Measurements from ENCODE around the gene HOXA3. TPM values are rescaled to one million over a fixed set of nuclear protein-coding genes. Genes with fewer than 3 reads are reported as not detected.

HOXA3 gene
- total RNA-seq, 1 donor from 2014 or later: not detected

GRCh38 chr7:27119412-27119911 is 32.9 kb downstream of the HOXA3 start:
- FAIRE-seq: no peak
- no peak for DNase-seq (ENCODE audit: low spot score in 2 of 2)

- FAIRE-seq (no peak), DNase-seq (ENCODE audit: low spot score in 2 of 2) (no peak)
These were observed 33.8 kb downstream of the HOXA3 start for GRCh38 chr7:27118580-27118979.

GRCh38 chr7:27117887-27118491 is 34.4 kb downstream of the HOXA3 start:
- DNase-seq (ENCODE audit: low spot score in 2 of 2): no peak
- FAIRE-seq: no peak

- DNase-seq (ENCODE audit: low spot score in 2 of 2) (no peak), FAIRE-seq (no peak)
These were observed 35.2 kb downstream of the HOXA3 start for GRCh38 chr7:27116962-27117886.

- no peak for DNase-seq (ENCODE audit: low spot score in 2 of 2)
- no peak for FAIRE-seq
These were observed 36.1 kb downstream of the HOXA3 start for GRCh38 chr7:27116031-27116961.

- no peak for DNase-seq (ENCODE audit: low spot score in 2 of 2)
- no peak for FAIRE-seq
These were observed 37.0 kb downstream of the HOXA3 start for GRCh38 chr7:27115221-27116026.

- no peak for DNase-seq (ENCODE audit: low spot score in 2 of 2)
- no peak for FAIRE-seq
These were observed 37.5 kb downstream of the HOXA3 start for GRCh38 chr7:27114881-27115220.

GRCh38 chr7:27113991-27114769 is 38.2 kb downstream of the HOXA3 start:
- DNase-seq (ENCODE audit: low spot score in 2 of 2): no peak
- no peak for FAIRE-seq

GRCh38 chr7:27112955-27113949 is 39.1 kb downstream of the HOXA3 start:
- FAIRE-seq: no peak
- no peak for DNase-seq (ENCODE audit: low spot score in 2 of 2)

GRCh38 chr7:27112361-27112760 is 40.0 kb downstream of the HOXA3 start:
- FAIRE-seq (no peak), DNase-seq (ENCODE audit: low spot score in 2 of 2) (no peak)

- FAIRE-seq (no peak), DNase-seq (ENCODE audit: low spot score in 2 of 2) (no peak)
These were observed 40.6 kb downstream of the HOXA3 start for GRCh38 chr7:27111751-27112277.

- no peak for FAIRE-seq
These were observed 41.2 kb downstream of the HOXA3 start for GRCh38 chr7:27111042-27111750.

GRCh38 chr7:27110186-27111031 is 42.0 kb downstream of the HOXA3 start:
- FAIRE-seq (no peak), DNase-seq (ENCODE audit: low spot score in 2 of 2) (no peak)

More at GRCh38 chr7:27111042-27111750, 41.2 kb downstream of the HOXA3 start:
- no peak for DNase-seq (ENCODE audit: low spot score in 2 of 2)

- DNase-seq (ENCODE audit: low spot score in 2 of 2) (no peak), FAIRE-seq (no peak)
These were observed 42.8 kb downstream of the HOXA3 start for GRCh38 chr7:27109466-27110185.

- FAIRE-seq (no peak), DNase-seq (ENCODE audit: low spot score in 2 of 2) (no peak)
These were observed 43.8 kb downstream of the HOXA3 start for GRCh38 chr7:27108390-27109127.
